SHP77 treated with DMSO at 0.1 percent for 48 hours (cell line): ENCODE measurements around the gene EBPL.

Experiments
- DNase-seq: peaks from one replicate; lab custom pipeline; 2025; lab: John Stamatoyannopoulos, UW

EBPL gene

DNA sequence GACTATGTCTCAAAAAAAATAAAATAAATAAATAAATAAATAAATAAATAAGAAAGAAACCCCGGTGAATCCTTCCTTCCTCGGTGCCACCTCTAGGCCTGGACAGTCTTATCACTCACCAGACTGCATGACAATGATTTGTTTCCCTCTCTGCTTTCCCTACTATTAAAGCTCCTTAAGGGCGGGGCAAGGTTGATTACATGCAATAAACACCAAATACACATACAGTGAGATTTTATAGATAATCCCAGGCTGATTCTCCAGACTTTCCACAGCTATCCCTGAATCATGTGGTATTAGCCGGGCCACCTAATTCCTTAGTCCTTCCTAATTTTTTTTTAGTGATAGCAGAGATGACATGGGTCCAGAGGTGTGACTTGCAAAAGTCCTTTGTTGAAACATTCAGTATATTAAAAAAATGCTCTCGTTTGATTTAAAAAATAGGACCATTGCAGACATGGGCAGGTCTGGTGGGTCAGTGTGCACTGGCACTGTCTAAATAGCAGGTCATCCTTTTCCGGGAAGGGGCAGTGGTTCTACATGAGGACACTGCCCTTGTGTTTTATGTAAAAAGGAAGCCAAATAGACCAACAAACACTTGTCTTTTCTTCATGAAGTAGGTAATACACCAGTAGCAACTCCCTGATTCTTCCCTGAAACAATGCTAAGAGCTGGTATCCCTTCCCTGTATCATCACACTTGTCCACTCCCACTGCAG is 14.5 kb downstream of the EBPL start:
- no peak for DNase-seq

- DNase-seq: no peak
These were observed 20.5 kb downstream of the EBPL start for GRCh38 chr13:49670828-49671227.

GRCh38 chr13:49669735-49670309 is 21.5 kb downstream of the EBPL start:
- DNase-seq: peak; percentile 61

DNA sequence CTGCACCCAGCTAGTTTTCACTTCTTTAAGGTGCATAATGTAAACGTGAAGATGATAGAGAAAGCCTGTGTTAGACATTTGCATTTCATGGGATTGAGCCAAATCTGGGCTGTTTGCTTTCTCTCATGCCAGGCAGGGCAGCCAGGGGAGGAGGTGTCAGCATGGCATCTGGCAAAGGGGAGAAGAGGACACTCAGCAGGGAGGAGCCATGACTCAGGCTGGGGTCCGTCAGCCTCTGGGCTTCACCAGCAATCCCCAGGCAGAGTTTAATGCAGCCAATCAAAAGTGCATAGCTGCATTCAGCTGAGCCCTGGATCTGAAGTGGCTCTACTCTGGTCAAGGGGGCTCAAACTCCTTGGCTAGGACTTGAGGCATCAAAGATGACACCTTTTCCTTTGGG is 23.5 kb downstream of the EBPL start:
- DNase-seq: no peak

DNA sequence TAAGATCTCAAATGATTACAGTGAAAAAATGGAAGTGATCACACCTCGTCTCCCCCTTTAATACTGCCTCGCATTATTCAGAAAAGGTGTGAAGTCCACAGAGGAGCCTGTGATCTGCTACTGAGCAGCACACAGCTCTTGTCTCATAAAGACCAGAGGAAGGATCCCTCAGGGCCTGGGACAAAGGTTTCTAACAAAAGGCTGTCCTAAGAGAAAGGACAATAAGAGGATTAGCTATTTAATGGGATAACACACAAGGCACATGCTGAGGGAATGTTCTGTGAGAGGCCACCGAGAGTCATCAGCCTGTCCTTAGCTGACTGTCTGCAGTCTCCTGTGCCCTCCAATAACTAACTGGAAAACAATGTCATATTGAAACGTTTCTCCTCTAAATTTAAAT is 26.7 kb downstream of the EBPL start:
- no peak for DNase-seq

DNA sequence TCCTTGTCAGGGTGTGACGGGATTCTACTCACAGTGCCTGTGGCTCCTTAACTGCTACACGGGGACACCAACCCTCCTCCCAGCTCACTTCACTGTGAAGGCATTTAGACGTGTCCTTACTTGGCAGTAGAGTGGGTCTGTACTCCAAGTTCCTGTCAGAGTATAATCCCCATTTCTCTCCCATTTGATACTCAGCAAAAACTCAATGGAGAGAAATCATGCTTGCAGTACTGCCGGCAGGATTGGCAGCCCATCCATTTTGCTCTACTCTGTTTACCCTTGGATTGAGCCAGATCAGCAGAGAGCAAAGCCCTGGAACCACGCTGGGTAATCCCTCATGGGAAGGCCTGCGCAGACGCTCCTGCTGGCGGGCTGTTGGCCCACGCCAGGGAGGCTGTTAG is 34.0 kb downstream of the EBPL start:
- no peak for DNase-seq

DNA sequence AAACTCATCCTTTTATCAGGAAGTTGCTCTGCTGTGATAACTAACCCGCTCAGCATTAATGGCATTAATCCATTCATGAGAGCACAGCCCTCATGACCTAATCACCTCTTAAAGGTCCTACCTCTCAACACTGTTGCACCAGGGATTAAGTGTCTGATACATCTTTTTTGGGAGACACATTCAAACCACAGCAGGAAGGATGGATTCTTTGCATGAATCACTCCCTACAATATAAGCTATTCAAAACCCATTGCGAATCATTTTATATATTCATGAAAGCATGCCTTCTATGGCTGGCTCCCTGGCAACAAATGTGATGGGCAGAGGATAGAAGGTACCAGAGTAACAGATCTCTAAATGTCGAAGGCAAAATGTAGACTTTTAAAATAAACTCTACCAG is 35.4 kb downstream of the EBPL start:
- no peak for DNase-seq

DNA sequence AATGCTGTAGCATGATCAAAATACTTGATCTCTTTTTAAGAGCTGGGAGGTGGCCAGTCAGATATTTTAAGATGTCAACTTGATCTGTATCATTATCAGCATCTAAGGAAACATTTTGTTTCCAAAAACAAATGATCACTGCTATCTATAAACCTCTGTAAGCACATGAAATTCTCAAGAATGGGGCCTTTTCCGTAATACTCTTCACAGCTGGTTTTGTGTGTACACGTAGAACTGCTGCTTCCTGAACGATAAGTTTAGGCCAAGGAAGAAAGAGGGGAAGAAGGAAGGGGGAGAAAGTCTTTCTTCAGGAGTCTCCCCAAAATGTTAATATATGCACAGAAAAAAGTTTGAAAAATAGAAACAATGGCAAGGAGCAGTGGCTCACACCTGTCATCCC is 37.3 kb downstream of the EBPL start:
- no peak for DNase-seq

DNA sequence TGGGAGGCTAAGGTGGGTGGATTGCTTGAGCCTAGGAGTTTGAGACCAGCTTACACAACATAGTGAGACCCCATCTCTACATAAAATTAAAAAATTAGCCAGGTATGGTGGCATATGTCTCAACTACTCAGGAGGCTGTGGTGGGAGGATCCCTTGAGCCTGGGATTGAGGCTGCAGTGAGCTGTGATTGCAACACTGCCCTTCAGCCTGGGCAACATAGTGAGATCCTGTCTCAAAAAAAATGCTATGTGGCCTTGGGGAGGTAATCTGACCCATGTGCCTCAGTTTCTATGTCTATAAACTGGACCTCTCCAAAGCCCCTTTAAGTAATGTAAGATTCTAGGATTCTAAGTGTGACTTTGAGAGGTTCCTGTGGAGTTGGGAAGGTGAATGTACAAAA is 37.8 kb downstream of the EBPL start:
- DNase-seq: no peak

GRCh38 chr13:49652355-49653305 is 38.7 kb downstream of the EBPL start:
- DNase-seq: peak; percentile 73

DNA sequence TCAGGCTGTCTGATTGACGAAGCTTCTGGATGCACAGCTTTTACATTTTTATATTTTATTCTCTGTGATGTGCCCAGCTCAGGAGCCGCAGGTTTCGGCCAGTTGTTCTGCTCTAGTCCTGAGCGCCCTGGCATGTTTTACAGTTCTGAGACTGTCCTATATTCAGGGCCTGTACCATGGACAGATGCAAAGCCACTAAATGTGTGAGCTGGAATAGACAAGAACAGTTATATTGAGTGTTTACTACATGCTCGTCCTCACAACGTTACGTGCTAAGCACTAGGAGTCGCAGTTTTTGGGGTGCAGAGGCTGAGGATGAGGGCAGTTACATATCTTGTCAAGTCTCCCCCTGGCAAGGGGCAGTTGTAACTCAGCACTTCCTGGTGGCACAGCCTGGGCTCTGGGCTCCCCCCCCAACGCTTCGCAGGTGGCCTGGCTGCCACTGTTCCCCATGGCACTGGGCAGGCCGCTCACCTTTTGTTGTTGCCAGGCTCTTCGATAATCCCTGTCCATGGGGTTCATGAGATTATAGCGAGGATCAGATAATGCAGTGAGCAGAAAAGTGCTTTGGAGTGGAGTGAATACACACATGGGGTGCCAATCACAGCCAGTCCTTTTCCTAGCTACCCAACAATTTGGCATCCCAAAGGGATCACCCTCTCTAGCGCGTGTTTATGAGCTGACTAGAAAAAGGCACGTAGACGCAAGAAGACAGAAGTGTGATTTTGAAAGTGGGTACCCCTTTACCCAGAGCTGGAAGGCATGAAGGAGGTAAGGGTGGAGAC is 39.5 kb downstream of the EBPL start:
- no peak for DNase-seq

DNA sequence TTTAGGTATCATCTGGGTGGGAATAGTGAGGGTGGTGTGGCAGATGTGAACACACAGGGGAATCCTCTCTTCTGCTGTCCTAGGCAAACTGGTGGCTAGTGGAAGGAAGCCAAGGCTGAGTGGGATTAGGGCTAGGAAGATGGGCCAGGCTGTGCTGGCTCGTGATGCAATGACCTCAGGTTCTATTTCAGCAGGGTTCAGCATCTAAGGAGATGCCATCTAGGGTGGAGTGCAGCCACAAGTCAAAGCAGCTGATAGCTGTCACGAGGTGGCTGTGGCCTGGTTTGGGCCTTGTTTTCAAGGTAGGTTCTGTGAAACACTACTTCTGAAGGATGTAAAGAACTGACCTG is 41.3 kb downstream of the EBPL start:
- no peak for DNase-seq

DNA sequence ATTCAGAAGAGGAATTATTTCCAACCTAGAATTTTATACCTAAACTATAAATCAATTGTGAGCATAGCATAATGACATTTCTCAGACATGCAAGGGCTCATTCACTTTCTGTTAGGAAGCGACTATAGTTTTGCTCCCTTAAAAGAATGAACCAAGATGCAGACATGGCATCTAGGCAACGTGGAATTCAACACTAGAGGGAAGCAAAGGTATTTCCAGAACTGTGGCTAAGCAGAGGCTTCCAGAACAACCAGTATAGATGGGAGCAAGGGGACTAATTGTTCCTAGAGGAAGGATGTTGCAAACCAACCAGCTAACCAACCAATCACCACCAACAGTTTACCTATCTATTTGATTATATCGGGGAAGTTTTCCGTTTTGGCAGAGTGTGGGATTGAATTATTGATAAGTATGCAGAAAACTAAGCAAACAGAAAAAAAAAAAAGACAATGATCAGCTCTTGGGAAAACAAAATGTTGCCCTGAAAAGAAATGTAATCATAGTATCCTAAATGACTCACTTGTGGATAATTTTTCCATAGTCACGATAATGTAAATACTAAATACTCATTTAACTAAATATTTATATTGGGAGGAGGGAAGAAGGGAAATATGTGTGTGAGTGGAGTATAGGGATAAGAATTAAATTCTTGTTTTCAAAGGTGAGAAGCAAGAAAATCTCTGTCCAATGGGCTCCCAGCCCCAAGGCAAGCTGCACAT is 41.9 kb downstream of the EBPL start:
- no peak for DNase-seq

- DNase-seq: no peak
These were observed 44.6 kb downstream of the EBPL start for GRCh38 chr13:49646688-49647087.

GRCh38 chr13:49645451-49645850 is 45.8 kb downstream of the EBPL start:
- DNase-seq: no peak

- DNase-seq: no peak
These were observed 48.1 kb downstream of the EBPL start for GRCh38 chr13:49643035-49643646.

DNA sequence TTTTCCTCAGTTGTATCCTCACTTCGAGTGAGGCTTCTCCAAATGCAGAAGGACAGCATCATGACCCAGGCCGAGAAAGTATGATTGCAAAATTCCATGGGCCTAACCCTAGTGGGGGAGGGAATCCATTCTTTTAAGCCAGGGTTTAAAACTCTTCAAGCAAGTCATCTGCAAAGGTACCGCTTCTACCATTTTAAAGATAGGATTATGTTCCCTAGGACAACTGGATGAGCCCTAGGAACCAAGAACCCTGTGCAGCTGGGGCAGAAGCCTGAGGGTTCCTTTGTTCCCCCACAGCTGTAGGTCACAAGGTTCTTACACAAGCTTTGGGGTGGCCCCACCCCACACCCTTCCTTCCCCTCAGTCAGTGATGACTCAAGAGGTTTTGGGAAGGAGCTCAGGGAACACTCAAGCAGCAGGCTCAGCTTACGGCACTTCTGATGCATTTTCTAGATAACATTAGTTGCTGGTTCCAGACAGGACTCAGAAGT is 49.4 kb downstream of the EBPL start:
- no peak for DNase-seq

DNA sequence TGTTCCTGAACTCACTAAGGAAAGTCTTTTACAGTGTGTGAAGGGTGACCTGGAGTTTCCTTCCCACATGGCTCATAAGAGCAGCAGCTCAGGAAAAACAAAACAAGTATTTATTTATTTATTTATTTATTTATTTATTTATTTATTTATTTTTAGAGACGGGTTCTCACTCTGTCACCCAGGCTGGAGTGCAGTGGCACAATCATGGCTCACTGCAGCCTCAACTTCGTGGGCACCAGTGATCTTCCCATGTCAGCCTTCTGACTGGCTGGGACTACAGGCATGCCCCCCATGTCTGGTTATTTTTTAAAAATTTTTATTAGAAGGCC is 52.6 kb downstream of the EBPL start:
- DNase-seq: no peak

DNA sequence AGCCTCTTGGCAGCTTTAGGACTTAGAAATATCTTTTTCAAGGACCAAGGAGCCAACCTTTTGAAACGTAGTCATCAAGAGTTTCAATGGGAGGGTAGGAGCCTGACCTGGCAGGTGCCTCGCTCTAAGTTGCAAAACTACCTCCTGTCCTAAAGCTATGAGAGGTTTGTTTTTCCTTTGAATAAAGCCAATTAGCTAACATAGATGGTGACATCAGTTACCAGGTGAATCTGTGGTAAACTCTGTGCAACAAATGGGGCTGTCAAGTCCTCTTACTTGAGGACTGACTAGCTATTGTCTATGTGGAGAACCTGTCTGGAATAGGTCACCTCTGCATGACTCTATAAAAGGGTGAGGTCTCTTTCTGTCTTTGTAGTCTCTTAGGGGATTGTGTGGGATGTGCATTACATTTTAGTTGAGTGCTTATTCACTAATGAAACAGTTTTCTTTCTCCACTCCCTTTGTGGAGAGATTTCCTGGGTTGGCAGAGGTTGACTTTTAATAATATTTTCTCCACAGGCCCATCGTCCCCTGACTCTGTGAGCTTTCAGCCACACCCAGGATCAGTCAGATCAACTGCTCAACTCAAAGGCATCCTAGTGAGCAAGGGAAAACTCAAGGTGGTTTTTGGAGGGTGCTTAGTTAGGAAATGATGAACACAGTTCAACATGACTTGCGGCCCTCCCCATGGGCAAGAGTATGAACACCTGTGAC is 53.1 kb downstream of the EBPL start:
- no peak for DNase-seq

DNA sequence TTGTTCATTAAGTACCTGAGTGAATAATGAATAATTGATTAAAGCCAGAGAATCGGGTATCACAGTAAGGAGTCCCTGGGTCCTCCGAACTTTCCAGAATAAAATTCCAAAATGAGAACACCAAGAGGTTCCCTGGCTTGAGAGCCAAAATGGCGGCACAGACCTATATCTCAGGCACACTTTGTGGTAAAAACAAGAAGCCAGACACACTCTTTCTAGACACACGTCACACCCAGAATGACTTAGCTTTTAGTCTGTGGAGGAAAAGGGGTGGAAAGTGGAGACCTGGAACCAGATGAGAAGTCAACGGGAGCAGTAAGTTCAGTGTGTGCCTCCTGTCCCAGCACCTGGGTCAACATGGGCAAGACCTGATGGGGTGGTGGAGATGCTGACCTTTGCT is 54.6 kb downstream of the EBPL start:
- DNase-seq: no peak
